Sigmoid colon (tissue), 4 donors: ENCODE data around the gene MANBA.

Source experiments
- CTCF ChIP-seq, 4 experiments: fragments of 450-650 bp in 3 of 4; fragments of 200-600 bp in 1 of 4; IDR thresholded peaks; one replicate each; pipeline ENCODE4 v1.5.1; 2016 to 2019; ENCODE audit warnings: antibody characterized with exemption in 4 of 4, mild to moderate bottlenecking in 3 of 4, moderate library complexity in 2 of 4
- POLR2A ChIP-seq, 2 donors: fragments of 450-650 bp; IDR thresholded peaks; one replicate each; pipeline ENCODE4 v1.6.1; 2016; ENCODE audit warnings: antibody characterized with exemption in 2 of 2, mild to moderate bottlenecking in 2 of 2, moderate library complexity in 2 of 2
- POLR2AphosphoS5 ChIP-seq, 4 donors: sonication (generic); formaldehyde crosslinking; IDR thresholded peaks; one replicate each; pipeline ENCODE4 v1.6.1; 2017; ENCODE audit warnings: antibody characterized with exemption in 4 of 4

- no peak for TF ChIP-seq POLR2AphosphoS5 (IDR thresholded peaks at IDR 0.05)
- no peak for TF ChIP-seq CTCF (IDR thresholded peaks at IDR 0.05)
- no peak for TF ChIP-seq POLR2A (IDR thresholded peaks at IDR 0.05)
Observed at GRCh38 chr4:102687373-102687981, 73.3 kb downstream of the MANBA start.
